HG03457 (cell line): Measurements from ENCODE around the gene BTRC.

ENCODE experiments used
- ATAC-seq: cut with Tn5 transposase; IDR thresholded peaks from one replicate; pipeline ENCODE4 v1.9.1; 2021; ENCODE audit warnings: moderate number of reproducible peaks; ENCODE audit not compliant: unreplicated experiment

BTRC gene

DNA sequence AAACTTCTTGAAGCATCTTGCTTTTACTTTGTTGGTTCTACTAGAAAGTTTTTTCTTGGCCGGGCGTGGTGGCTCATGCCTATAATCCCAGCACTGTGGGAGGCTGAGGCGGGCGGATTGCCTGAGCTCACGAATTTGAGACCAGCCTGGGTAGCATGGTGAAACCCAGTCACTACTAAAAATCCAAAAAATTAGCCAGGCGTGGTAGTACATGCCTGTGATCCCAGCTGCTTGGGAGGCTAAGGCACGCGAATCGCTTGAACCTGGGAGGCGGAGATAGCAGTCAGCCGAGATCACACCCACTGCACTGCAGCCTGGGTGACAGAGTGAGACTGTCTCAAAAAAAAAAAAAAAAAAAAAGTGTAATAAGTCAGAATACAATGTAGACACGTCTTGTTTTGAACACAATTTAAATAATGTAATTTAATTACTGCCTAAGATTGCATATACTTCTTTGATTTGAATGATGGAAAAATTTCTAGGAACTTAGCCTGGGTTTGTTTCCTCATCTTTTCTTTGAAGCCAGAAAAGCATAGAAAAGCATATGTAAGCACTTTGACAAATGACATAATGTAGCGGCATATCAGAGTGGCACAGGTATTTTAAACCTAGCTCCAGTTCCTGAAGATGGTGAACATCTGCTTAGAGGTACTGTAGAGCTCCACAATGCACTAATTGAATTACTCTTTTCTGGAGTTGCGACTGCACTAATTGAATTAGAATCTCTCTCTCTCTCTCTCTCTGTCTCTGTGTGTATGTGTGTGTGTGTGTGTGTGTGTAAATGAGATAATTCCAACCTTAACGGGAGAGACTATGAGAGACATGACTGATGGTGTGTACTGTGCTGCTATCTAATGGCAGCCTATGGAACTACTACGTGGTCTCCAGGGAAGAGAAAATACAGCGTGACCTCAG lies 87.8 kb downstream of the BTRC start:
- no peak for ATAC-seq

- no peak for ATAC-seq
Measured at GRCh38 chr10:101442456-101442800, 88.5 kb downstream of the BTRC start.

DNA sequence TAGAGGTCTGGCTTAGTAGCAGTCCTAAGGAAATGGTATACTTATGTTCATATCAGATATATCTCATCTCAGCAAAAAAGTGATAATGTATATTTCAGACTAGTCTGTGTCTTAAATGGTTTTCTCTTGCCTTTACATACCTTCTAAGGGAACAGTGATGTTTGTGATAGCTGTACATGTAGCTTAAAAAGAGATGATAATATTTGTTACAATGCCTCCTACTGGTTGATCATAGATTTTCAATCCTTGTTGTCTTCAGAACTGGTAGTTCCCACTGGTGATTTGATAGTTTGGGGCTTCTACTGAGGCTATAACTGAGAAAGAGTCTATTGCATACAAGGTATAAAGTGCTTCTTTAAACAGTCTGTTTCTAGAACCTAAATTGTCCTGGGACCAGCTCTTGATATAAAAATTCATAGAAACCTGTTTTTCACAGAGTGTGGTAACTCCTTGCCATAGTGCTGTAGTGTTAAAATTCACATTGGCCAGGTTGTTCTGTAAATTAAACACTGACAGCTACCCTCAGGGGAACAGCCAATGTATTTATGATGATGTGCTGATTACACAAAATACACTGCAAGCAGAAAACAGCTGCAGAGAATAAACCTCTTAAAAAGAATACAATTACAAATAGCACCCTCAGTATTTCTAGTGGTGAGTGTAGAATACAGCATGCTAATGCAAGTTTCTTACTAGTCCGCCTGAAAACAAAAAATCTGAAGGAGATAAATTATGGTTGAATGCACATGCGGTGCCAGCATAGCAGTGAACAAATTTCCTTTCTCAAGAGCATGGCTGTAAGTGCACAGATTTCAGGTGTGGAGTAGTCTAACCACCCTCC lies 90.3 kb downstream of the BTRC start:
- ATAC-seq = no peak

GRCh38 chr10:101446071-101446470 lies 92.1 kb downstream of the BTRC start:
- ATAC-seq = no peak

DNA sequence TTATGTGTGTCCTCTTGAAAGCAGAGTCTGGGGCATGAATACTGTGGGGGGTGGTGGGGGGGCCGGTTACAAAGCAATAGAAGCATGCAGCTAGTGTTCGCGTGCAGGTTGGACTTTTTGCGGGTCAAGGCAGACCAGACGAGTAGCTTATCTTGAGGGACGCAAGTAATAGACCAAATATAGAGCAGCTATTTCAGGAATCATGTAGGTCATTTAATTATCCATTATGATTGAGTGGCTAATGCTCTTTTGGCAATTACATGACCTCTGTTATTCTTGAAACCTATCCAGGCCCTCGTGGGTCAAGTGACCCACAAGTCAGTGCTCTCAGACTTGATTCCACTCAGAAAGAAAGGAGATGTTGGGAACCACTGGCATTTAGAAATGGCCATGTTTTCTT lies 93.0 kb downstream of the BTRC start:
- no peak for ATAC-seq

GRCh38 chr10:101447477-101447876 lies 93.5 kb downstream of the BTRC start:
- no peak for ATAC-seq

GRCh38 chr10:101450277-101451080 lies 96.5 kb downstream of the BTRC start:
- ATAC-seq = no peak

GRCh38 chr10:101451261-101451660 lies 97.3 kb downstream of the BTRC start:
- no peak for ATAC-seq

DNA sequence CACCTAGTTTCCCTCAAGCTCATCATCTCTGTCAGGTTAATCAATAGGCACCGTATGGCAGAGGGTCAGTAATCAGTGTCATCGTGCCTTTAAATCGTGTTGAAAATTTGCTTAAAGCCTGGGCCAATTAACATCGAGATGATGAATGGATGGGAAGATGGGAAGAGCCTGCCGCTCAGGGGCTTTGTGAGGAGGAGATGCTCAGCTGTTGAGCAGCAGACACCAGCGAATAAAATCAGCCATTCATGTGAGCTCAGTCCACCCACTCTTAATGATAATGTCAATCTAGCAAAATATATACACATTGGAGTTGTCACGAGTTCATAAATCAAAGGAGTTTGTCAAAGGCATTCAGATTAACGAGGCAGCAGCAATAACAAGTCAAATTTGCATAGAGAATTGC lies 97.7 kb downstream of the BTRC start:
- no peak for ATAC-seq

GRCh38 chr10:101452176-101452575 lies 98.2 kb downstream of the BTRC start:
- ATAC-seq = no peak

GRCh38 chr10:101452593-101452992 lies 98.6 kb downstream of the BTRC start:
- no peak for ATAC-seq

- ATAC-seq = no peak
Measured at GRCh38 chr10:101453318-101453717, 99.4 kb downstream of the BTRC start.

GRCh38 chr10:101453791-101454718 lies 100.1 kb downstream of the BTRC start:
- ATAC-seq = no peak

DNA sequence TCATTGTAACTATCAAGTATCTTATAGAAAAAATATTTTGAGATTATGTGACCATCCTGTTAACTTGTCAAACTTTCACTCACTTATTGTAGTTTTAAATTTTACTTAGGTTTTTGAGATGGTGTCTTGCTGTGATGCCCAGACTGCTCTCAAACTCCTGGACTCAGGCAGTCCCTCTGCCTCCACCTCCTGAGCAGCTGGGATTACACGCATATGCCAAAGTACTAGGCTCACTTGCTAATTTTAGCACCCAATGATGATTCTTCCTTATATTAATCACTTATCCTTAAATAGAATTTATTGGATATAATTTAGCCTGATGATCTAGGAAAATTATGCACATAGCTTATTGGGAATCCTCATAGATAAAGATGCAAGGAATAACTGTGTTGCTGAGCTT lies 104.9 kb downstream of the BTRC start:
- ATAC-seq = no peak

- ATAC-seq = no peak
Measured at GRCh38 chr10:101464082-101464481, 110.1 kb downstream of the BTRC start.

GRCh38 chr10:101464599-101464998 lies 110.6 kb downstream of the BTRC start:
- ATAC-seq = no peak

- no peak for ATAC-seq
Measured at GRCh38 chr10:101466016-101466912, 112.3 kb downstream of the BTRC start.

- ATAC-seq = no peak
Measured at GRCh38 chr10:101467286-101467770, 113.4 kb downstream of the BTRC start.

DNA sequence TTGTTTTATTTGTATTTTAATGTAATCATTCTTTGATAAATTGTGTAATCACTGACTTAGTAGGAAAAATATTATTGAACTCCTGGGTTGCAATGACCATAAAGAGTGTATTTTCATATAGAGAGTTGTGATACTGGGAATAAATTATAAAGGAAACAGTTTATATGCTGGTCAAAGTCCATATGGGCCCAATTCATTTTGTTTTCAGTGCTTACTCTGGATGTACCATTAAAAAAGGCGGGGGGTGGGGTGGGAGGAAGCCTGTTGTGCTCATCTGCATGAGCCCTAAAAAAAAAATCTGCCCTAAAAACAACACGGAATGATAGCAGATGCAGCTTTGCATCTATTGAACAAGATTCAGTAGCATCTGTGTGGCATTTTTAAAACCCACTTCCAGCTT lies 114.2 kb downstream of the BTRC start:
- ATAC-seq = no peak
